CD4-positive, alpha-beta T cell treated with Interferon alpha-2 for 1 hour (primary cell): ENCODE measurements around the gene SEMA6A.
"Not testable (repeated sequence)": the region's sequence is repeated elsewhere in the genome, so short reads cannot be mapped to it uniquely, and the experiment has no call there.

Experiments
- DNase-seq, 2 donors: peaks; one replicate each; pipeline ENCODE4 v3.0.0-alpha.2; 2020 to 2022

The SEMA6A gene

DNA sequence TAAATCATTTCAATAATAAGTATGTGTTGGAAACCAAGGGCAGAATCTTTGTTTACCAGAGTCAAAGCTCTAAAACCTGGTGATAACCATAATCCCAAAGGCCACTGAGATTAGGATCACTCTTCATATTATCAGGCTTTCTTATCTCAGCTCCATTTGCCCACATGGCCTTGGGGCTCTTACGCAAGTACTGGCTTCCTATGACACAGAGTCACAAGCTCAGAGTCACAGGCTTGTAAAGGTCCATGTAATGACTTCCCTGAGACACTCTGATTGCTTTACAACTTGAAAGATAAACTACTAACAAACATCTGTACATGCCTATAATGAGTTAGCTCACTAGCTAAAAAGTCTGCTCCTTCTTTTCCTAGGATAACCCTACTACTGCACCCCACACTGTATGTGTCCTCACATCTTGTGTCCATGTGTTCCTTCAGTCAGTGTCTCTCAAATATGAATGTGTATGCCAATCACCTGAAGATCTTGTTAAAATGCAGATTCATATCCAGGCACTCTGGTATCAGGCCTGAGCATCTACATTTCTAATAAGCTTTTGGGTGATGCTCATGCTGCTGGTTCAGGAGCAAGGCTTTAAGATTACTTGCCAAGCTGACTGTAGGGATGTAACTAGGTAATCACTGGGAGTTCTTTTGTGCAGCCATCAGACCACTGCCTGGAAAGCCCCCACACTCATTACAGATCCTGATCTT is 28.4 kb downstream of the SEMA6A start:
- DNase-seq = no peak

DNA sequence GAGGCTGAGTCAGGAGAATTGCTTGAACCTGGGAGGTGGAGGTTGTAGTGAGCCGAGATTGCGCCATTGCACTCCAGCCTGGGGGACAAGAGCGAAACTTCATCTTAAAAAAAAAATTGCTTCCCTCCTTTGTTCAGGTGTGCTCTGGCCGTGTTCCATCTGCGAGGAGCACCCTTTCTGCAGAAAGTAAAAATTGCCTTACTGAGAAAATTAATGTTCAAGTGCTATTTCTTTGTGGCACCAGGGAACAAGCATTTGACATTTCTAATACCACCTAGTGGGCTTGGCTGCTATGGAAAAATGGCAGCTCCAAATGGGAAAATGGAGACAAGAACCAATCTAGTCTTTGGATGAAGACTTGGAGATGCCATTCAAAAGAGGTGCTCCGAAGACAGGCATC is 29.2 kb downstream of the SEMA6A start:
- not testable (repeated sequence) for DNase-seq

DNA sequence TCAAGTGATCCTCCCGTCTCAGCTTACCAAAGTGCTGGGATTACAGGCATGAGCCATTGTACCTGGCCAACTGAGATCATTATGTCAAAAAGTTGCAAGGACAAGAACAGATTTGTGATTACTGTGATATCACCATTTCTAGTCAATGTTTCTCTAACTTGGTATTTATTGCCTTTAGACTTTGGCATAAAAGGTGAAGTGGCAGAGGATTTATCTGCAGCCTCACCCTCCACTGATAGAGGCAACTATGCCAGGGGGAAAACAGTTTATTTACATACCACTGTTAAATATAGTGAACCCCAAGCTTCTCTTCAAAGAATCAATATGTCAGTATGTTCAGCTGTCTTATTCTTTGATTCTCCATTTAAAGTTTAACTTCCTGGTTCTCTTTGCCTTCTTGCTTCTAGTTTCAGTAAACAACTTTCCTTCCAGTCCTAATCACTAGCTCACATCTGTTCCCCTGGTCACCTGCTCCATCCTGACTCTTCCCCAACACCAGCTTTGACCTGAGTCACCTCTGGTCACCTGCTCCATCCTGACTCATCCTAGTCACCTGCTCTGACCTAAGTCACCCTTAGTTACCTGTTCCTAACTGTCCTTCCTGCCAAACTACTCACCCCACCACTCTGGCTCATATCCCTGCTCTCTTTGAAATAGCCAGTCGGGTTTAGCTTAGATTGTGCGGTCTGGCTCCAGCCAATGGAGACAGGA is 29.9 kb downstream of the SEMA6A start:
- DNase-seq = no peak

DNA sequence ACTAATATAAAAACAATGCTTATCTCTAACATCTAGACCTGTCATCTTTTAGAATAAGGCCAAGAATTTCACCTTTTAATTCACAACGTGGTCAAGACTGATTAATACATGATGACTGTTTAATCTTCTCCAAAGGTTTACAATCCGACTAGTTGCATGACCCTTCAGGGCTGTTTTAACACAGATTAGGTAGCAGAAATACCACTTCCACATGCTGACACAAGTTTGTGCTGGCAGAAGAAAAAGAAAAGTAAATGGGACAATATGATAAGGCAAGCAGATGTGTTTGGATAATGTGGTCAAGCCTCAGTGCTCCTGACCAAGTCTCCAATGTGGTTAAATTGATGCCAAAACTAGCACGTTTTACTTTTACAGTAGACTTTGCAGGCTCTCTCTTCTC is 31.1 kb downstream of the SEMA6A start:
- no peak for DNase-seq

DNA sequence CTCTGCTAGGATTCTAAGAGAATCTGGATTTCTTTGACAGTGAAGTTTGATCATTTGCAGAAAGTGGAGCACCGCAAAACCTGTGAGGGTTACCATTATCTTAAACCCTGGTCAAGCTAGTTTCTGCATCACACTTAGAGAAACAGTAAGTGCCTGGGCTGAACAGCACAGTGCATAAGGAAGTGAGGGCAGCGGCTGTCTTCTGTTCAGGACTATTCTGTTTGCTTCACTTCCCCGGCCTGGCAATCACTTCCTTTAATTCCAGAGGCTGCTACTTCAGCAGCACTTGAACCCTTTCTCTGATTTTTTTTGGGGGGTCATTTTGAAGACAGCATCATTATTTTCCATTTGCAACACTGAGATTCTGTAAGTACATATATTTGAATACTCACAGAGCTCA is 32.0 kb downstream of the SEMA6A start:
- no peak for DNase-seq

DNA sequence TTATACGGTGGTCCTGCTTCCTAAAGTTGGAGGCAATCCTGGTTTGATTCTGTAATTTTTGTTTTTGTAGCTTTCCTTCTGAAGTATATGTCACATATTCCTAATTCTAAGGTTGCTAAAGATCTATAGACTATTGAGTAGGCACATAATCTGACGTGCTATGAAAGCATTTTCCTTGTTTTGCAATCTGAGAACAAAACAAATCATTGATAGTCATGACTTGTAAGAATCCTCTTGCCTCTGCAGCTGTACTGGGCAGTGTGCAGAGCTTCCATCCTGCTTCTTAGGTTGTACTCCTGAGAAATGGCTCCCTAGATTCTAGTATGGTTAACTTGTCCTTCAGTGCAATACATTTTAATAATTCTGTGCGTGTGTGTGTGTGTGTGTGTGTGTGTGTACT is 35.4 kb downstream of the SEMA6A start:
- no peak for DNase-seq

DNA sequence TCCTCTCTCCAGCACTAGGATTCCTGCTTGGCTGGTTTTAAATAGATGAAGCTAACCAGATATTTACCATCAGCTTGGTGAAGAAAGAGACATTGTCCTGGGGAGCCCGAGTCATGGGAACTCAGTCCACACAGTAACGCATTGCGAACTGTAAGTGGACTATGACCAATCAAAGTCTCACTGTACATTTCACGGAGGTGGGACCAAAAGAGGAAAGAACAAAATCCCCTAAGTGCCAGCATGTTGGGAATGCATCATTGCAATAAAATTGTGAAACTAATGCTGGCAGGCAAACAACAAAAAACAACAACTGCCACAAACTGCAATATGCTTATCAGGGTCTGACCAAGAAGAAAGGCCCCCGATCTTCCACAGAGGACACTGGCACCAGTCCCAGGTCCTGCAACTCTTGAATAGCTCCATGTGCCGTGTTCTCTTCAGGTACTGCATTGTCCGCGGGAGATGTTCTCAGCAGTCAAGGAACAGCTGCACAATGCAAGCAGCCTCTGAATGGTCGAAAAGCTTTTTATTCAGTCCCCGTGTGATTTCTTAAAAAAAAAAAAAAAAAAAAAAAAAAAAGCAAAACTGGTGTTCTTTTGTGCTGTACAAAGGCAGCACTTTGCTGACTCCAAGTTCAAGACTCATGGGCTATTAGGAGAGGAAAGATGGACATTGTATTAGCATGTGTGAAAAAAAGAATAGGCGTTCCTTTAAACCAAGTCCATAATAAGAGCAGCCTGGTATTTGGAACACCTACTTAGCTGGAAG is 38.1 kb downstream of the SEMA6A start:
- no peak for DNase-seq

DNA sequence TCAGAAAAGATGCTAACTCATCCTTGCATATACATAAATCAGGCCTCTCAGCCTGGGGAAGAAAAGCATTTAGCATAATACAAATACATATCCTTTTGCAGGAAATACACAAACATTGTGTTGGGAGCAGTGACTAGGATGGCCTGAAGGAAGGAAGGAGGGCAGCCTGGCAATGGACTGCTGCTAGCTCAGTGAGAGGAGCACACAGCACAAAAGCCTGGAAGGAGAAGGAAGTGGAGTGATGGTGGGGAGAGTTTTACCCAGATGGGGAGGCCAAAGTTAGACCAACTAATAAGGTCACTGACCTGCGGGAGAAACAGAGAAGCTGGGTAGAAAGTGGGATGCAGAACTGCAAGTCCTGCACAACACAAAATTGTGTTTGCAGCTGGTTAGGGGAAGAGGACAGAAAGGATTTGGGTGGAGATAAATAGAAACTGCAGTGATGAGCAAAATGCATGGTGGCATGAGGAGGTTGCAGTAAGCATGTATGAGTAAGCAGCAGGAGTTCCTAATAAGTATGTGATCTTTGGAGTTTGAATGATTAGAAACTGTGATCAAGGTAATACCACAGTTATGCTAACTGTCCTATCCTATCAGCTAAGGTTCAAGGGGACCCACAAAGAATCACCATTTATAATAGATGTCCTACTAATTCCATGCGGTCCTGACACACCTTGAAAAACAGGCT is 39.5 kb downstream of the SEMA6A start:
- DNase-seq = no peak

DNA sequence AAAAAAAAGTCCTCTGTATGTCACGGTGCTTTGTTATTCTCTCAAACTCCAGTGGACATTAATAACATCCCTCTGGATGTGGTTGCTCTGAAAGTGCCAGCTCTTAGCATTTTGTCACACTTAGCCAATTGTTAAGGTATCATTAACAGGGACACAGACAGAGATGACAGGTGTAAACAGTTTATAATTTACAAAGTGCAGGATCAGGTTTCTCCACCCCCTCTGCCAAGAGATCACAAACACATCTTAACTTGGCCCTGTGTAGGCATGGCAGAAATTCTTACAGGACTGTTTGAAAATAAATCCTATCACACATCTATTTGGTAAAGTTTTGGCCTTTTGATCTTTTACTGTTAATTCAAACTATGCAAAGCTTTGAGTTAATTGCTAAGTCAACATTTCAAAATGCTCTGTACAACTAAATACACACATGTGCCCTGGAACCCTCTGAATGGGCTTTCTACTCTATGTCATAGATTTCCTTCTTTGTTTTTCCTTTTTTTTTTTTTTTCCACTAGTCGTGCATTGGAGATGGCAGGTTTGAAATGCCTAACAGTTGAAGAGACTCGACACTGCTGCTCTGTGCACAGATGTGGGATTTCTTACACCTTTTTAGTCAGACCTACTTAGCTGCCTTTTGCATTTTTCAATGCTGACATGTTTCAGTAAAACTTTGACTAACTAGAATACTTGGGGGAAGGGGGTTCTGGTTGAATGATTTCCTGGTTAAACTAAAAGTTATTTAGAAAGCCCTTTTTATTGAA is 41.7 kb downstream of the SEMA6A start:
- no peak for DNase-seq

DNA sequence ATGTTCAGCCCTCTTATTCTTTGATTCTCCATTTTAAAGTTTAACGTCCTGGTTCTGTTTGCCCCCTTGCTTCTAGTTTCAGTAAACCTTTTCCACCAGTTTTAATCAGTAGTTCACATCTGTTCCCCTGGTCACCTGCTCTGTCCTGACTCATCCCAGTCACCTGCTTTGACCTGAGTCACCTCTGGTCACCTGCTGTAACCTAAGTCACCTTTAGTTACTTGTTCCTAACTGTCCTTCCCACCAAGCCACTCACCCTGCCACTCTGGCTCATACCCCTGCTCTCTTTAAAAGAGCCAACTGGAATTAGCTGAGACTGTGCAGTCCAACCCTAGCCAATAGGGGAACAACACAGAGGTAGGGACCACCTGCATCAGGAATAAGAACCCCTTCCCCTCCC is 43.0 kb downstream of the SEMA6A start:
- no peak for DNase-seq

DNA sequence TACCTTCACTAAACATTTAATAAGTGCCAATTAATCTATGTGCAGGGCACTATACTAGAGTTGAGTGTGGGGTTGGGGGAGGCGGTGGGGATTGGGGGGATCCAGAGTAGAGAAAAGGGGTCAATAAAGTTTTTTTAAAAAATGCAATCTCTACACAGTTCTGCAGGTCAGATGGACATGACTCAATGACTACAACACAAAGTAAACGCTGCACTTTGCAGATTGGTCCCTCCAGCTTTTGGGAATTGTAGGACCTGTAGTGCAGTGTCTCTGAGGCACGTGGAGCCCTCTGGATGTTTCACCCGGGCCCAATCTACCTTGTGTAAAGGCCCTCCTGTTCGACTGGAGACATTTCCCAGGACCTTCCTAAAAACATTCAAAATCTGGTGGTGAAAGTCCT is 43.5 kb downstream of the SEMA6A start:
- DNase-seq = no peak

DNA sequence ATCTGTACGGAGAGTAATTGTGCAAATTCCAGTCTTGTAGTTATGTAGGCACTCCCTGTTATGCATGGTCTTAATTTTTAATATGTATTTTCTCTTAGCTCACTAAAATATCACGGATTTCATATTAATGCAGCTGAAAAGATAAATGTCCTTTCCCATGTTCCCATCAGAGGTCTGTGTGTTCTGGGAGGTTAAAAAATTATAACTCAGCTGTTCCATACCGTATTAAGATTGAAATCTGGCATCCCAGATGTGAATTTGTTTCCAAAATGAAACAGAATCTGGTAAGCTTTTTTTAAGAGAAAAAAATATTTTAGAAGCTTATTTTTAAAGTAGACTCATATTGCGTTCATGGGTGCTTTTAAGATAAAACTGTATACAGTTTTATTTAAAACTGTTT is 44.3 kb downstream of the SEMA6A start:
- DNase-seq = no peak

DNA sequence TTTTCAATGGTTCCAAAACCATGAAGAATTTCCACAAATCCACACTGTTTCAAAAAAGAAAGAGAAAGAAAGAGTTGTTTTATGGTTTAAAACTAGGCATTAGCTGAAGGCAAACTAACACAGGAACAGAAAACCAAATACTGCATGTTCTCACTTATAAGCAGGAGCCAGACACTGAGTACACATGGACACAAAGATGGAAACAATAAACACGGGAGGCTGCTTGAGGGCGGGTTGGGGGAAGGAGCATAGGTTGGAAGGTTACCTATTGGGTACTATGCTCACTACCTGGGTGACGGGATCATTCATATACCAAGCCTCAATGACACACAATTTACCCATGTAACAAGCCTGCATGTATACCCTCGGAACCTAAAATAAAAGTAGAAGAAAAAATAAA is 45.0 kb downstream of the SEMA6A start:
- no peak for DNase-seq

DNA sequence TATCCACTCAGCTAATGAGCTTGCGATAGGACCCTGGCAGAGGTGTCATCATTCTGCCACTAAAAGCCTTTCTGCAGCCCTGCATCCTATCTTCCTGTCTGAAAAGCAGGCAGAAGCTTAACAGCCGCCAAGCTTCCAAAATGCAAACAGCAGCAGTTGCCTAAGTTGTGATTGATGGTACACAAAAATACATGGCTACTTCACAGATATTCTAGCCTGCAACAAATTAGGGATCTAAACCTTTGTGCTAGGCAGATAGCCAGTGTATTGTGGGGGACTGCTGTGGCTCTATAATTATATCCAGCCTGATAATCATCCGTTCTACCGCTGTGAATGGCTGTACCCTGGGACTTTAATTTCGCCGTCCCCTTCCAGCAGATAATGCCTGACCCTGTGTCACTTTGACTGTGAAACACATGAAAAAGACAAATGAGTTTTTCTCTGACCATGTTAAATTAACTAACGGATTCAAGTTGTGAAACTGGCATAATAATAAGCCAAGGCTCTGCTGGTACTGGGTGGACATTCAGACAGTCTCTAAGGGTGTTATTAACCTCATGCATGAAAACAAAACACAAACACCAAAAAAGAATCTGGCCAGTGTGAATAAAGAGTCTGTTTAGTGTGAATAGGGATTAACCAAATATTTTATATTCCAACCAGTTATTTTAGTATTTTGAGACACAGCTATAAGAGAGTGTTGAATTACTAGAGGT is 45.9 kb downstream of the SEMA6A start:
- no peak for DNase-seq

DNA sequence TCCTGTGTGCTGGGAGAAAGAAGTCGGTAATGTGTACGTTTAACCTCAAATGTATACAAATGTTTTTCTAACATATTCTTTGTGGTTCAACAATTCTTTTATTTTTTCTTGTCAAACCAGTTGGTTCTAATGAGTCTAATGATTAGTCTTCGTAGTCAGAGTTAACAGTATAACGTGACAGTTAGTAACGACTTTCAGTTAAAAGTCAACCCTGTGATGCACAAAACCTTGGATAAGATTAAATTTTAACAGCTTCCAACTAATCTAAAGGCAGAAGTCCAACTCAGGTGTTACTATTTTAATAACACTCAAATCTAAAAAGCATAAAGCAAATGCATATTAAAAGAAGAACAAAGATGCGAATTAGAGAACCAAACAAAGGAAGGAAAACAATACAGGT is 47.0 kb downstream of the SEMA6A start:
- no peak for DNase-seq

DNA sequence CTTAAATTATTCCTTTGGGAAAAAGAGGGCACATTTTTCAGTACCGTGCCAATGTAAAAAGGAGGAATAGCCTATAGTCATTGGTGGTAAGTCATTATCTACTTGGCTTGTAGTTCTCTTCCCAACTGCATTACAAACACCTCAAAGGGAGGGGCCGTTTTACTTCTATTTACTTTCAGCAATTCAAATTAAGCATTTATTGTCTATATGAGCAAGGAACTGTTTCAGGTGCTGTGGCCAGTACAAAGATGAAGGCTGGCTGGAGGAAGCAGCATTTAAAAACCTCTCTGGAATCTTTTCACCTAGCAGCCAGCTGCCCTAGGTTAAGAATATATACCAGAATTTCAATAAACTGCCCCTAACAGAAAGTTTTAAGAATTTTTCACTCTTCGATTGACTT is 48.9 kb downstream of the SEMA6A start:
- no peak for DNase-seq

DNA sequence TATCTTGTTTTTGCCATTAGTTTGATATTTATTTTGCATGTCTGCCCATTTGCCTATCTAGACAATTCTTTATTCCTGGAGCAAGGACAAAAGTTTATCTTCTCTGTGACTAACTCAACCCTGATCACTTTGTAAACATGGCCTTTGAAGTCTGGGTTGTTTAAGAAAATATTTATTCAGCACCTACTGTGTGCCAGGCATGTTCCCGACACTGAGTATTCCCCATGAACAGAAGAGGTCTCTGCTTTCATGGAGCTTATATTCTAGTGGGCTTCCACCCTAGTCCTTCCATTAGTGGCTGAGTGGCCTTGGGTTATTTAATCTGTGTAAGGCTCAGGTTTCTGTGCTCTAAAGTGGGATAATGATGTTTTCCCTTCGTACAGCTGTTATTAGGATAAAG is 49.7 kb downstream of the SEMA6A start:
- no peak for DNase-seq

DNA sequence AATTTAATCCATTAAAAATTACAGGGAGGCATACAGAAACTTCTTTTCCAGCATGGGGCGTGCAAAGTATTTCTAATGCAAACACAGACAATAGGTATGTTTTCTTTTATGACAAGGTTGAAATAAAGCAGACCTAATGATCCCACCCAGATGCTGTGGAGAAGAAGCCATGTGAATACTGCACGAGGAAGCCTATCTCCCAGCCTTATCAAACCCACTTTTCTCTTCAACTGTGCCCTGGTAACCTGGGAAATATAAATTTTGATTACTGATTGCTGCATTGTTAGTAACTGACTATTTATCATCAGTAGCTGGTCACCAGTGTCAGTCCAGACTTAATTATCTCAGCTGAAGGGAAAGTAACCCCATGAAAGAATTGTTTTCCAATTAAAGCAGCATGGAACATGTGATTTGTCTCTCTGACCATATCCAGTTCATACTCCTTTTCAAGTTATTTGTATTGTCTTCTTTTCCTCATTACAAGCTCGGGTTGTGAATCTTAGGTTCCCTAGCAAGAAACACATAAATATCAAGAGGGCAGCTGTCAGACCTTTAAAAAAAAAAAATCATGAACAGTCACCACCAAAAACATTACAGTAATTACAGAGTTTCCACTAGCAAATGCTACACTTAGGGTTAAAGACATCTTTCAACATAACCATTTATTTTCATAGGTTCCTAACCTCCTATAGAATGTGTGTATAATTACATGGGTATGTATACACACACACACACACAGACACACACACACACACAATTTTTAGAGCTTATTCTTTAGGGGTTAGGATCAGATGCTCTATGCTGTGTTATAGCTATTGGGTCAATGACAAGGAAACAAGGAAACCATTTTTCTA is 50.3 kb downstream of the SEMA6A start:
- DNase-seq = no peak

DNA sequence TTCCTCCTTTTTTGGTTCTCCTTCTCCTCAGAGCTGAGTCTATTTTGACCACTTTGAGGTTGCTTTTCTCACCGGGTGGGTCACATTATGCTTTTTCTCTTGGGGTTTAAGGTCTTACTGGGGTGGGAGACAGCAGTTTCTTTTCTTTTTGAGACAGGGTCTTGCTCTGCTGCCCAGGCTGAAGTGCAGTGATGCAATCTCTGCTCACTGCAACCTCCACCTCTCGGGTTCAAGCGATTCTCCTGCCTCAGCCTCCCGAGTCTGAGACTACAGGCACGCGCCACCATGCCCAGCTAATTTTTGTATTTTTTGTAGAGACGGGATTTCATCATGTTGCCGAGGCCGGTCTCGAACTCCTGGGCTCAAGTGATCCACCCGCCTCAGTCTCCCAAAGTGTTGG is 51.4 kb downstream of the SEMA6A start:
- DNase-seq = not testable (repeated sequence)

DNA sequence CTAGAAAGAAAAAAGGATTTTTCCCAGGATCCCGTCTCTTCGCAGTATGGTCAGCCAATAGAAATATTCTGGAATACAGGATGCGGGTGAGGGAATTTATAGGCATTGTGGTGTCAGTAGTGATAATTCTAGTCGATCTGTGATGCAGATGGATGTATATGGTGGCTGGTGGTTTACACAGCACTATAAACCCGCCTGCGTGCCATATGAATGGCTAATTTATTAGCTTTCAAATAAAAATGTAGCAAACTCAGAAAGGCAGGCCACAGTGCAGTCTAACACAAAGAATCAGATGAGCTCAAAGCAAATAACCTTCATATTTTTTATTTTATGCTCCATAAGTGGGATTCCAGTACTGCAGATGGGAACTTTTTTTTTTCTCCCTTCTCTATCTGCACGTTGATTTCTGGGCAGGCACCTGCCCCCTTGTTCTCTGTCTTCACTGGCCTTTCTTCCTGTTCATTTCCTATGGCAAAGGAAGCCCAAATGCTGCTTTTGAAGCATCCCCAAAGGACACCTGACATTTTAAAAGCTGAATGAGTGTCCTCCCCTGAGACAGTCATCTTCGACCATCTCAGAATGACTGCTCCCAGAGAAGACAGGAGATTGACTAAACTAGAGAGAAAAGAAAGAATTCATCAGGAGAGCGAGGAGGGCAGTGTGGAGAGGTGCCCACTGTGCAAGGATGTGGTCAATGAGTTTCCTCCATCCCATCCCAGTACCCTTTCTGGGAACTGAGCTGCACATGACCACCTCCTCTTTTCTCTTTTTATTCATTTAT is 52.1 kb downstream of the SEMA6A start:
- DNase-seq = no peak
